SW480 (cell line): Measurements from ENCODE around the gene ZNF415.
A peak's percentile ranks its signal among the peaks of the same experiment; 100 is the strongest.
"Not testable (repeated sequence)": the region's sequence is repeated elsewhere in the genome, so short reads cannot be mapped to it uniquely, and the experiment has no call there.

Source experiments
- DNase-seq: peaks from one replicate; pipeline ENCODE4 v3.0.0-alpha.2; 2016; ENCODE audit warnings: low spot score

The ZNF415 gene

GRCh38 chr19:53132141-53132991 lies at the start of gene ZNF415:
Gene ZNF415 (minus strand): TSS chr19:53132910. CDS start chr19:53122676, 10,234 bp downstream.
- no peak for DNase-seq

GRCh38 chr19:53182202-53182601 lies 49.5 kb upstream of the ZNF415 start:
- DNase-seq = no peak

GRCh38 chr19:53177986-53178385 lies 45.3 kb upstream of the ZNF415 start:
- no peak for DNase-seq

- DNase-seq = no peak
Observed at GRCh38 chr19:53172889-53173288, 40.2 kb upstream of the ZNF415 start.

GRCh38 chr19:53165691-53166091 lies 33.0 kb upstream of the ZNF415 start:
- DNase-seq = no peak

GRCh38 chr19:53161123-53161522 lies 28.4 kb upstream of the ZNF415 start:
- no peak for DNase-seq

GRCh38 chr19:53160350-53160749 lies 27.6 kb upstream of the ZNF415 start:
- DNase-seq = no peak

GRCh38 chr19:53158119-53158656 lies 25.5 kb upstream of the ZNF415 start:
- no peak for DNase-seq

- no peak for DNase-seq
Observed at GRCh38 chr19:53157626-53158025, 24.9 kb upstream of the ZNF415 start.

- DNase-seq = no peak
Observed at GRCh38 chr19:53156850-53157249, 24.1 kb upstream of the ZNF415 start.

GRCh38 chr19:53147645-53148044 lies 14.9 kb upstream of the ZNF415 start:
- no peak for DNase-seq

GRCh38 chr19:53140351-53140750 lies 7.6 kb upstream of the ZNF415 start:
- no peak for DNase-seq

- DNase-seq = no peak
Observed at GRCh38 chr19:53136432-53136831, 3.7 kb upstream of the ZNF415 start.

- DNase-seq = no peak
Observed at GRCh38 chr19:53131727-53132126, 983 bp downstream of the ZNF415 start.

GRCh38 chr19:53131085-53131590 lies 1.6 kb downstream of the ZNF415 start:
- DNase-seq = no peak

- DNase-seq = no peak
Observed at GRCh38 chr19:53130506-53130905, 2.2 kb downstream of the ZNF415 start.

- DNase-seq = not testable (repeated sequence)
Observed at GRCh38 chr19:53126733-53127526, 5.8 kb downstream of the ZNF415 start.

- DNase-seq = no peak
Observed at GRCh38 chr19:53123400-53123799, 9.3 kb downstream of the ZNF415 start.

- no peak for DNase-seq
Observed at GRCh38 chr19:53112286-53112685, 20.4 kb downstream of the ZNF415 start.

- no peak for DNase-seq
Observed at GRCh38 chr19:53109527-53109926, 23.2 kb downstream of the ZNF415 start.

- DNase-seq = peak; percentile 94
Observed at GRCh38 chr19:53103234-53104203, 29.2 kb downstream of the ZNF415 start, which contains the start of gene ZNF160. Gene ZNF160 (minus strand): TSS chr19:53103422. CDS start chr19:53086276, 17,146 bp downstream.
